Activated CD4-positive, alpha-beta T cell treated with anti-CD3 and anti-CD28 coated beads, Interleukin-2, Interleukin-6, amounts not matched to agents 100 ng/mL and 50 ng/mL, durations not matched to agents 16 hours and 8 hours (primary cell): ENCODE results near the gene DPP9.

ENCODE experiments used
- DNase-seq: peaks from one replicate; pipeline ENCODE4 v3.0.0-alpha.2; 2020

The DPP9 gene

DNA sequence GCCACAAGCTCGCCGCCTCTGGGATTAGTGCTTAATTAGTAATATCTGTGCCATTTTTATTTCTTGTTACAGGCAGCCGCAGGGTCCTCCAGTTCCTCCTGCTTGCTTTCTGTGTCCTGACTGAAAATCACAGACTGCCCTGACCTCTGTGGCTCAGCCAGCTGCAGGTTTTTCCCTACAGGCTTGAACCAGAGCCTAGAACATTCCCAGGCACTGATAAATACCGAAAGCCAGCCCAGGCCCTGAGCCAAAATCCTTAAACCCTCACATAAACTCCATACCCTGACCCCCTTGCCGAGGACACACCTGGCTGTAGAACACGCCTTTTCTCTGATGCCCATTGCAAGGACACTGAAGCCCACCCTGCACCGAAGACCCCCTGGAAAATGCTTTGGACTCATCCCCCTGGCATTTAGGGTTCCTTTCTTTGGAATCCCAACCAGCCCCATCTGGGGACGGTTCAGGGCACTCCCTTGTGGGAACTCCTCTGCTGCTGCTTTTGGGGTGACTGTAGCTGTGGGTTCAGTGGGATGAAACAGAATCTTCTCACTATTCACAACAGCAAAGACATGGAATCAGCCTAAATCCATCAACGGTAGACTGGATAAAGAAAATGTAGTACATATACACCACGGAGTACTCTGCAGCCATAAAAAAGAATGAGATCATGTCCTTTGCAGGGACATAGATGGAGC, 15.5 kb downstream of the DPP9 start:
- no peak for DNase-seq

DNA sequence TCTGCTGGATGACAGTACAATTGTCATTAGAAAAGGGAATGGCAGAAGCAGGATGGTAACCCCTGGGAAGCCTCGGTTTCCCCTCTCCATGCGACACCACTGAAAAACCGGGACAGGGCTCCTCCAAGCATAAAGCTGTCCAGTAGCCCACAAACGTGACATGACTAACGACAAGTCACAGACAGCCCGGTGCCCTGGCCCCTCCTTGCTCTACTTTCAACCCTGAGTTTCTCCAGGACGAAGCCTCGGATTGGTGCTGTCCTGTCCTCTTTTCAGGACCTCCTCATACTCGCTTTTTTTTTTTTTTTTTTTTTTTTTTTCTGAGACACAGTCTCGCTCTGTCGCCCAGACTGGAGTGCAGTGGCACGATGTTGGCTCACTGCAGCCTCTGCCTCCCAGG, 16.3 kb downstream of the DPP9 start:
- DNase-seq: no peak

DNA sequence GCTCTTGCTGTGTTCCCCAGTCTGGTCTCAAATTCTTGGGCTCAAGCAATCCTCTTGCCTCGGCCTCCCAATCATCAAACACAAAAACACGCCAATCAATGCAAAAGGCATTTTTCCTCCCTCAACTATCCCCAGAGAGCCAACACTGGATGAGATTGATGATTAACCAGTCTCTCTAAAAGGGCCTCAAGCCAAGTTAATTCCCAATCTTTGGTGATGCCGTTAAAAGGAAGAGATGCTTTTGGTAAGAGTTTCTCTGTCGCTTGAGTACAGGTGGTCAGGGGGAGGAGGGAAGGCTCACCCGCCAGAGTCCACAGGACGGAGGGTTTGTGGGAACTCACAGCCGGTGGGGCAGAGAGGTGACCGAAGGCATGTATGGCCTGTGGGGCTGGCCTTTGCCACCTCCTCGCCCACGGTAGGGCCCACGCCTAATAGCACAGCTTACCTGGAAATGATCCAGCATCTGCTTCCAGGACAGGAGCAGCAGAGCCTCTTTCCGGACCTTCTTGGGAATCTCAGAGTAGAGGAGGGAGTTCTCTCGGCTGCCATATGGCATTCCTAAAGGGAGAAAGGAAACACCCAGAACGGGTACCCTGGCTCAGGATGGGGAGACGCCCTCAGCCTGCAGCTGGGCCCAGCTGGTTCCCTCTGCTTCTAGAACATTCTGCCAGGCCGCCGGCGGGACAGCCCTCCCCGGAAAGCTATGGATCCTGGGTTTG, 18.1 kb downstream of the DPP9 start:
- DNase-seq: no peak

DNA sequence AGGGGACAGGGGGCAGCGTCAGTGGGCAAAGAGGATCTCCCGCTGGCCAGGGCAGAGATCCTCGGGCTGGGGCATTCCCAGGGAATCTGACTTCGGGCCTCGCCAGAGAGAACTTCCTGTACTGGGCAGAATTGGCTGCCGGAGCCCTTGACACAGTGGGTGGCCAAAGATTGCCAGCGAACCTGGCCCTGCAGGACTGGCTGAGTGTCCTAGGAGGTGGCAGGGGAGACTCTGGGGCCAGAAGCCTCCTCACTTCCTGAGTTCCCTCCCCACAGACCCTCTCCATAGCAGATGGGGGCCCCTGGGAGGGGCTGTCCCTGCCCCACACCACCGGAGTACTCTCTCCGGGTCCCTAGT, 19.3 kb downstream of the DPP9 start:
- no peak for DNase-seq

DNA sequence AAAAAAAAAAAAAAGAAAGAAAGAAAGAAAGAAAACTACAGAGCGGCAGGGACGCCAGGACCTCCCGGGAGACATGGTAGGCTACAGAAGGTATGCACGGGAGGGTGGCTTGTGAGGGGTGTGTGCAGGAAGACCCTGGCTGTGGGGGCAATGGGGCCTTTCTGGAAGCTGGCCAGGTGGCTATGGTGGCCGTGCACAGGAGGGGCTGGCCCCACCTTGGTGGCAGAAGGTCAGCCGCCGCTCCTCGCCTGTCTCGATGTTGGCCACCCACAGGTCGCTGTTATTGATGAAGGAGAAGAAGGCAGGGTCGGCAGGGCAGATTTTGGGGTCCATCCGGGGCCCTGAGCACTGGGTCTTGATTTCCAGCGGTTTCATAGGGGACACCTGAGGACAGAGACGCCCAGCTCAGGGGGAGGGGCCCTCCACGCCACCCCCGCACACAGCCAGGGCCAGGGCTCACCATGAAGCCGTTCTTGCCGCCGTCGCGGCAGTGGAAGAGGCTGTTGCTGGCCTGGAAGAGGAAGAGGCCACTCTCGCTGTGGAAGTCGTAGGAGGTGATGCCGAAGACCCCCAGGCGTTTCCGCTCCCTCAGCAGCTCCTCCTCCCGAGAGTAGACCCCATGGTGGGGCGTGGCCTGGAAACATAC, 19.8 kb downstream of the DPP9 start:
- no peak for DNase-seq

DNA sequence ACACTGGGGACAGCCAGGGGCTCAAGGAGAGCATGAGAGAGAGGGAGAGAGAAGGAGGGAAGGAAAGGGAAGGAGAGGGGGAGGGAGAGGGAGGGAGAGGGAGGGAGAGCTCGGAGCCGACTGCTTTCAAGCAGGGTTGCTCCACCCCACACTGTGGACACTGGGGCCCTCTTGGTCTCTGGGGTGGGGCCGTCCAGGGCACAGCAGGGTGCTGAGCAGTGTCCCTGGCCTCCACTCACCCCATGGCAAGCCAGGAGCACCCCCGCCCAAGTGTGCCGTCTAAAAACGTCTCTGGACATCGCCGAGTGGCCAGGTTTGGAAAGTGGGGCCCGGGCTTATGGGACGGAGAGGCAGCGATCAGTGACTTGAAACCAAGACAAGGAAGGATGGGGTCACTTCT, 20.9 kb downstream of the DPP9 start:
- no peak for DNase-seq

DNA sequence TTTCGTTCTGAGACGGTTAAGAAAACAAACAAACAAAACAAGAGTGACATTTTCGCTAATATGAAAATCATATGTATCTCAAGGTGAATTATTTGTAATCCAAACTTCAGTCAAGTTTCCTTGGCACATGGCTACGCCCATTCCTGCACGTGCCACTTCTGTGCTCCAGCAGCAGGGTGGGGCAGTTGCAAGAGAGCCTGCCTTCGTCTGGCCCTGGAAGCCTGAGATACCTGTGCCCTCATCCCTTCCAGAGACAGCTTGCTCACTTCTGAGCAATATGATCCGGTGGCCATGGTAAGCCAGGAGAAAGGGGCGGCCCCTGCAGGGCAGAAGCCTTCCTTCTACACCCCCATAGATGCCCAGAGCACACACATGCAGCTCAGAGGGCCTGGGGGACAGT, 22.1 kb downstream of the DPP9 start:
- no peak for DNase-seq

DNA sequence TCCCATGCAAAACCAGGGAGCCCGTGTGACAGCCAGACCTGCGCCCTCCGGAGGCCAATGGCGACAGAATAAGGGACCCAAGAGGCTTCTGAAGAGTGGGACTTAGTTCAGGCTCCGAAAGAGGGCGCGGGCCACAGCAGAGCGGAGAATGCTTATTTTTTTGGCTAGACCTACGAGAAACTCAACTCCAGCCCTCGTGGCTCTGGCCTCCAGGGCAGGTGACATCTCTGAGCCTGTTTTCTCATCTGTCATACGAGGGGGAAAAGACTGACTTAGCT, 23.0 kb downstream of the DPP9 start:
- DNase-seq: no peak

DNA sequence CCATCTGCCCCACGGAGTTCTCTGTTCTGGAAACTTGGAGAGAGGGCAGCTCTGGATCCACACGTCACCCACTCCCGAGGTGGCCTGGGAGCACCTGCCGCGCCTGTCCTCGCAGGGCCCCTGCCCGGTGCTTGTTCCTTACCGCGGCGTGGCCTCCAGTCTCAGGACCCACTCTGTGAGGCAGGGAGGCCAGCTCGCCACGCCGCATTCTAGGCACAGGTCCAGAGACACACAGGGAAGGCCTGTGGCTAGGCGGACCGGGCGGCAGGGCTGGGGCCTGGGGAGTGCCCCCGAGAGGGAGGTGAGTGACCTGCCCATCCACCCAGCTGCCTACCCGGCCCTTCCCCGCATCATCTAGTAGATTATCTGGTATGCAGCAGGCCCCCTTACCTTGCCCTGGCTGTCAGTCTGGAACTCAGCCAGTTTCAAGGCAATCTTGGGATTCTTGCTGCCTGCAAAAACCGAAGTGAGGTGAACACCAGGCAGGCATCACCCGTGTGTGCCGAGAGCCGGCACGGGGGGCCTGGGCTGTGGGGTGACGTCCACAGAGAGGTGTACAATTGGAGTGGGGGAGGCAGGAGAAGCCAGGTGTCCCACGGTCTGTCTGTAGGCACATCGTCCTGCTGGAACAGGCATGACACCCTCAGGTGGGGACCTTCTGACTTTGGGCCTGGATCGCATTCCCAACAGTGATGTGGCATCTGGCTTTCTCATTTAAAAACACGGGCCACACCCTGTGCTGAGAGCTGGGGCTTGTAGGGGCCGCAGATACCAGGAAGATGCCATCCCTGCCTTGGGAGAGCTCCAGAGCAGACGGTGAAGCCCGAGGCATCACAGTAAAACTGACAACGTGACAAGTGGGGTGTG, 23.6 kb downstream of the DPP9 start:
- no peak for DNase-seq

DNA sequence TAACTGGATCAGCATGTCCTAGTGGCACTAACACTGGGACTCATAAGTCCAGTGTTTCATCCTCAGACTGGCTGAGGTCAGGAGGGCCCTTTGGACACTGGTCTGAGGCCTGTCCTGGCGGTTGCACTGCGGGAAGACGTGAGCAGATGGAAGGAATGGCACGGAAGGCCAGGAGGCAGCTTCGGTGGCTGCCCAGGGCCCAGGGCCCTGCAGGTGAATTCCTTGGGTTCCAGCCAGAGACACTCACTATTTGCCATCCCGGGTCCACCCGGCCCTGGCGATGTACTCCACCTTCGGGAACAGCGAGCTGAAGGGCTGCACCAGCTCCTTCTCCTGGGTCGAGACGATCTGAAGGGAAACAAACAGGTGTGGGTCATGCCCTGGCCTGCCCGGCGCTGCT, 26.3 kb downstream of the DPP9 start:
- DNase-seq: no peak

DNA sequence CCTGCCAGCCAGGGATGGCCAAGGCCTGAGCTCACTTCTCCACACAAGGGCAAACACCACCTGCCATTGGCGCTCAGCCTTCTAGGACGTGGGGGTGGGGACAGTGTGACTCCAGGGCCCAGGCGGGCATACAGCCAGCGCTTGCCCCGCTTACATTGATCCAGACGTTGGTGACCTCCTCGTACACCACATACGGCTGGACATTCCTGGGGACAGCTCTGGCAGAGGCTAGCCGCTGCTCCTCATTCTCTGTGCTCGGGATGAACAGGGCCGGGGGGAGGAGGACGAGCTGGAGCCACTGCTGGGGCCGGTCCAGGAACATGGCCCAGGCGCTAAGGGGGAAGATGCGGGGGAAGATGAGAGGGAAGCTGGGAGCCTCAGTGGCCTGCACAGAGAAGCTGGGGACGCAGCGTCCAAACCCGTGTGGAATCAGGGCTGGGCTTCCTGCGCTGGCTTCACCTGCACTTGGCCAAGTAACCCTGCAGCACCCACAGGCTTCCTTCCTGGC, 28.4 kb downstream of the DPP9 start:
- no peak for DNase-seq

DNA sequence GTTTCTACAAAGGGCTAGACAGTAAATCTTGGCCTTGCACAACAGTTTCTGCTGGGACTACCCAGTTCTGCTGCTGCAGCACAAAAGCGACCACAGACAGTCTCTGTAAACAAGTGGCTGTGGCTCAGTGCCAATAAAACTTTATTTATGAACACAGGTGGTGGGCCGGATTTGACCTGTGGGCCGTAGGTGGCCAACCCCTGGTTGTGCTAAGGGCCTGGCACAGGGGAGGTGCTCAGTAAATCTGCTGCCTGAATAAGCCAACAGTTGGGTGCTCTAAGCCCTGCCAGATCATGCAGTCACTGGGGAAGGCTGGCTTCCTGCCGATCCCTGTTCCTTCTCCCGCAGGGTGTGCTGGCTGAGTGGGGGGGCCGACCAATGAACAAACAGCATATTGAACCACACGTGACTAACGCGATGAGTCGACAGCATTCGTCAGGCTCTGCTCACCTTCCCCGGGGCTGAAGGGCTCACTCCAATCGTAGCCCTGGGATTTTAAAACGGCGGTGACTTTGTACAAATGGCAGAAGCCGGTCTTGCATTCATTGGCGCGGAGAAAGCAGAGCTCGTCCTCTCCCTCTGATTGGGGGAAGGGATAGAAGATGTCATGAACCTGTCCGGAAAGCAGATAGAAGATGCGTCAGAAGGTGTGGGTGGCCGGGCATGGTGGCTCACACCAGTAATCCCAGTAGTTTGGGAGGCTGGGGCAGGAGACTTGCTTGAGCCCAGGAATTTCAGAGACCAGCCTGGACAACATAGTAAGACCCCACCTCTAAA, 29.2 kb downstream of the DPP9 start:
- no peak for DNase-seq

DNA sequence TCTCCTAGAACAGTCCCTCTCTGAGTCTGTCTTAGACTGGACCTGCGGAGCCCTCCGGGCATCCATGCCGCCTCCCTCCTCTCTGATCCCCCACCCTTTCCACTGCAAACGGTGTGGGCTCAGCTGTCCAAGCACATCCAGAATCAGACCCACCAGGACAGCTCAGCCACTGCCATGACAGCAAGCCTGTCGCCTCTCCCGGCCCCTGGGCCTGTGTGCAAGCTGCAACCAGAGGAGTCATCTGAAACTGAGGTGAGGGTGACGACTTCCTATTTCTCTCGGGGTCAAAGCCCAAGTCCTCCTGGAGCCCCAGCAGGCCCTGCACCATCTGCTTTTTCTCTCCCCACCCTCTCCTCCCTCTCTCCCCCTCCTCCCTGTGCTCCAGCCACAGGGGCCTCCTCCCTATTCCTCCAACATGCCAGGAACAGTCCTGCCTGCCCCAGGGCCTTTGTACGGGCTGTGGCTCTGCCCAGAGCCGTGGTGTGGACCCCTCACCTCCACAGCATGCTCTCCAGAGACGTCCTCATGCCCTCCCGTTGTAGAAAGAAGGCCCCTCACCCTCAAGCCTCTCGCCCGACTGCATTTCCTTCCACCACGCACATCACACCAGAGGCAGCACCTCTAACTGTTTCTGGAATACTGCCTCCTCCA, 30.0 kb downstream of the DPP9 start:
- DNase-seq: no peak

DNA sequence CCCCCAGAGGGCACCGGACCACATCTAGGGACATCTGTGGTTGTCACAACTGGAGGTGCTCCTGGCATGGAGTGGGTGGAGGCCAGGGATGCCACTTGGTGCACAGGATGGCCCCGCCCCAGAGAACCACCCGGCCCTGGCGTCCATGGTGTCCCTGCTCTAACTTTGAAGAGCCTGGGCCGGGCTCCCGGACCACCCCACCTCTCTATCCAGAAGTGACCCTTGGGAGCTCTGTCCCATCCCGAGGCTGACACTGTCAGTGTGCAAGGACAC, 30.6 kb downstream of the DPP9 start:
- no peak for DNase-seq

DNA sequence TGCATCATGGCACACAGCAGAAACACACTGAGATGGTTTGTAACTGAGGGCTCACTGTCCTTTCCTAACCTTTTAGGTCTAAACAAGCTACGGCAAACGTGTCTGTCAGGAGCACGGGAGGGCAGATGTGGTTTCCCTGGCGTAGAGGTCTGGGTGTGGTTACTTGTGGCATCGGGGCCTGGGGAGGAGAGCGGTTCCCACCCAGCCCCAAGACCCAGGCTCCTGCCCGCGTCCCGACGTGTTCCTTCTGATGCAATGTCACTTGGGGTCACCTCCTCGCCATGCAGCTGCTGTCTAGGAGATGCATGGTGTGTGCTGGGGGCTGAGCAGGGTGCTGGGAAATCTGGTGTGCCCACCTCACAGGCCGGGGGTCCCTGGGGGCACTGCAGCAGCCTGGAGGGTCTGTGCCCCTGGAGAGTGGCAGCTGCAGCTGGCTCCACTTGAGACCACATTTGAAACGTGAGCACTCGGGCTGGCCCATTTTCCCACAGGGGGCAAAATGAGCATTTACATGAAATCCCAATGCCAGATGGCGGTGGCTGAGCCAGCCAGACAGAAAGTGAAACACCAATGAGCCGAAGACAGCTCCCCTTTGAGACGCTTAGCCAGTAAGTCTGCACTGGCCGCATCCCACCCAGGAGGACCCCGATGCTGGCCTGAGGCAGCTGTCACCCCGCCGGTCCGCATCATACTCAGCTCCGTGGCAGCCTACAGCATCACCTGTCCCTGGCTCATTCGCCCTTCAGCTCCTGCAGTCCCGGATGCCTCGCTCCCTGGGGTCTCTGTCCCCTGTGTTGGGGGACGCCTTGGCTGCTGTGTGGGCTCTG, 31.2 kb downstream of the DPP9 start:
- DNase-seq: no peak

DNA sequence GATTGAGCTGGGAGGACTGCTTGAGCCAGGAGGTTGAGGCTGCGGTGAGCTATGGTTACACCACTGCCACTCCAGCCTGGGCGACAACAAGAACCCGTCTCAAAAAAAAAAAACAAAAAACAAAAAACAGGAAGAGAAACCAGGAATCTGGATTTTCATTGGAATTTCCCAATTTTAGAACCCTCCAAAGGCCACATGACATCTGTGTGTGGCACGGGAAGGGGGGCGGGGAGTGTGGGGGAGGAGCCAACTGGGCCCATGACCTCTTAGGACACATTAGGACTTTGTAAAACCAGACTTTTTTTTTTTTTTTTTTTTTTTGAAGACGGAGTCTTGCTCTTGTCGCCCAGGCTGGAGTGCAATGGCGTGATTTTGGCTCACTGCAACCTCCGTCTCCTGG, 32.3 kb downstream of the DPP9 start:
- DNase-seq: no peak

DNA sequence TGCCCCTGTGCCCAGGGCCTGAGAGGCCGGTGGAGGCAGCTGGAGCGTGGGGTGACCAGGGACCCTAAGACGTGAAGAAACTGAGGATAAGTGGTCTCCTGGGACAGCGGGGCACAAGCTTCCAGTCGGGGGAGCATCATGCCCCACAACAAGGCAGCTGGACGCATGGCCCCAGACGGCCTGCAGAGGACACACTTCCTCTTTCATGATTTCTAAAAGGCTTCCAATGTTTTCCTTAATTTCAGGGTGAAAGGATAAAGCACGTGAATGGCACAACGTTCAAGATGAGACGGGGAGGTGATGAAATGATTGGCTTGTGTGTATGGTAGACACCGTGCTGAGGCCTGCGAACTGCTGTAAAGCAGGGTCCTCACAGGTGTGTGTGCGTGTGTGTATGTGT, 33.3 kb downstream of the DPP9 start:
- no peak for DNase-seq

DNA sequence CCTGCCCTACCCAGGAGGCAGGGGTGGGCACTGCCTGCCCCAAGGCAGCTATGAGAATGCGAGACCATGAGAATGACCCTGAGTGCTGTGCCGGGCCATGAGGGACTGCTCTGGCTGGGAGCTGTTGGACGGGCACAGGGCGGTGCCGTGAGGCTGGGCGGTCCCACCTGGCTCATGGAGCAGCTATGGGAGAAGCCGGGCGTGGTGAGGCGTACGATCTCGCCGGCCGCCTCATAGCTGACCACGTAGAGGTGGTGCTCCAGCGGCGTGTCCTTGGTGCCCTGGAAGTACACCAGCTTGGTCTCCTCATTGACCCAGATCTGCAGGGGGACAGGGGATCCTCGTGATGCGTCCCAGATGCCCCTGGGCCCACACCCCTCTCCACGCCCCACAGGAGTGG, 34.2 kb downstream of the DPP9 start:
- DNase-seq: no peak

DNA sequence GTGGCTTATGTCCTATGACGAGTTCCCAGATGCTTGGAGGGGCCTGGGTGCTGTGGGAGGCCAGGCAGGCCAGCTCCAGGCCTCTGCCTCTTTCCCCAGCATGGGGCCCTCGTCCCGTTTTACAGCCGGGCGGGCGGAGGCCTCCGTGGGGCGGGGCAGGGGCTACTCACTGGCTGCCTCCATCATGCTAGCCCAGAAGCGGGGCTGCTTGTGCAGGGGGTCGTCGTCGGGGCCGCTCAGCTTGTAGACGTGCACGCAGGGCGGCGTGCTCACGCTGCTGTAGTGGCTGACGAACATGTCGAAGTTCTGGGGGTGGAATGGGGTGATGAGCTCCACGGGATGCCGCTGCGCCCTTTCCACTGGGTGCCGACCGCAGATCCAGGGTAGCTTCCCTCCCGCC, 35.1 kb downstream of the DPP9 start:
- no peak for DNase-seq

DNA sequence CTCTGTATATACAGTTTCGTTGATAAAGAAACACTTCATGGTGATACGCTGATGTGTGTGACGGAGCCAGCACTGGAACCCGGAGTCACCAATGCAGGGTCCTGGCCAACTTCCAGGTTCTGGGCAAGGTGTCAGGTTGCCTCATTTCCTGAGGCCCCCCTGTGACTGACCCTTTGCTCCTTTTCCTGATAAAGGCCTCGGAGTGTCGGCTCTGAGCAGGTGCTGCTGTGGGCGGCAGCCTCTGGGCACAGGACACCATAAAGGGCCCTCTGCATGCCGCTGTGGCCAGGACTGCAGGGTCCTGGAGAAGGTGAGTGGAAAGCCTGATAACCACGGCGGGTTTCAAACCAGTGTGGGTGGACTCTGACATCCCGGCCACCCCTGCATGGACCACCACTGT, 36.2 kb downstream of the DPP9 start:
- no peak for DNase-seq

DNA sequence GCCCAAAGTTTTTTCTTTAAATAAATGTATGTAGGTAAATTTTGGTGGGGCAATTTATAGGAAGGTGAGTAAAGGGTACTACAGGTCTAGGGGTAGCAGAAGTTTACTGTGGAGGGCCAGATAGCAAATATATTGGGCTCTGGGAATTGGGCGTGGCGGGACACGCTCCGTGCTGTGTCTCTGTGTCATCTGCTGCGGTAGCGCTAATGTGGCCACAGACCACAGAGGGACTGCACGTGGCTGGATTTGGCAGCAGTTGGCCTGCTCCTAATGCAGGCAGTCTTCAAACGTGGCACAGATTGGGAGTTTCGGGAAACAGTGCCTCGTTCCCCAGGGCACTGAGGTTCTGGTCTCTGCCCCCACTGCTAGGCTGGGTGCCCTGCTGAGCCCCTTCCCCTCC, 36.9 kb downstream of the DPP9 start:
- no peak for DNase-seq
